Fibroblast of skin of right quadriceps (primary cell): ENCODE data around the gene CNTN4.
"Not testable (repeated sequence)": the region's sequence is repeated elsewhere in the genome, so short reads cannot be mapped to it uniquely, and the experiment has no call there.

Experiments used
- DNase-seq: peaks from one replicate; pipeline ENCODE4 v3.0.0-alpha.2; 2013

CNTN4 gene

DNA sequence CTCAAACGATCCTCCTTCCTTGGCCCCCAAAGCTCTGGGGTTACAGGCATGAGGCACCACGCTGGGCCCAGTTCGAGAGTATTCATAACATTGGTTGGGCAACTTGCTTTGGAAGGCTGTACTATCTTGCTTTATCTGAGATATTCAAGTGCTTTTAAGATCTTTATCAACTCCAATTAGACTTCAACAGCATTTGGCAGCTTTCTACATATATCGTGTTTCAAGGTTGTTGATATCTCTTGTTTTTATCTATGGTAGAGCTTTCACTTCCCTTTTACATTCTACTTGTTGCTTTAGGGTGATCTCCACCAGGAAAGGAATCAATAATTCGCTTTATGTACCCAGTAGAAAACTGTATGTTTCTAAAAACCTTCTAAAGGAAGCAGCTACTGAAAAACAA, 616.2 kb downstream of the CNTN4 start:
- DNase-seq: no peak

DNA sequence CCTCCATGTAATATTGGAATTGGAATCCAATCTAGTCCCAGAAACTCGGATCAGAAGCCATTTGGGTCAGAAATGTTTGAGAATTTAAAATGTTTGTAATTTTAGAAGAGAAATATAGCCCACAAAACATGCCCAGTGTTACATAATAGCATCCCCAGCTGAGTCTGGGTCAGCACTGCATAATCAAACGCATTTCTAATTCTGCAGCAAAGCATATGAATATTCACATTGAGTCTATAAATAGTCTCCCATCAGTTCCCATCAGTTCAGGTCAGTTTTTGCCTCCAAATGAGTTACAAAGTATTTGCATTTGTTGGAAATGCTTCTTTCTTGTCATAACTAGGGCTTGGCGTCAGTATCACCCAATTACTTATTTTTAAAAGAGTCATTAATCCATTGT, 628.4 kb downstream of the CNTN4 start:
- DNase-seq: no peak

GRCh38 chr3:2727610-2728318, 629.1 kb downstream of the CNTN4 start:
- DNase-seq: no peak

DNA sequence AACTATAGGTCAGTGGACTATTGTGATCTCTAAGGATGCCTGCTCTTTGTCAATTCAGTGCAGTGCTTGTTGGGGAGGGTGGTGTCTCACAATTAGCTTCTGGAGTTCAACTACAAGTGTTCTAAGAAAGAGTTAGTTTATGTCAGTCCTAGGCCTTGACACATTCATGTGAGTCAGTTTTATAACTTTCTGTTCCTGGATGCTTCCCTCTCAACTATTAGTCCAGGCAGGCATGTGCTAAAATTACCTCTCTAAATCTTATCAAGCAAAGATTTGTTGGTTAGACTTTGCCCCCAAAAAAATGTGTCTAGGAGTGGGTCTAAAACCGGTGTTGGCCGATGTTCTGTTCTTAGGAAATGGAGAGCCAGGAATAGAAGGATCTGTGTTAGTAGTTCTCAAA, 633.2 kb downstream of the CNTN4 start:
- no peak for DNase-seq

DNA sequence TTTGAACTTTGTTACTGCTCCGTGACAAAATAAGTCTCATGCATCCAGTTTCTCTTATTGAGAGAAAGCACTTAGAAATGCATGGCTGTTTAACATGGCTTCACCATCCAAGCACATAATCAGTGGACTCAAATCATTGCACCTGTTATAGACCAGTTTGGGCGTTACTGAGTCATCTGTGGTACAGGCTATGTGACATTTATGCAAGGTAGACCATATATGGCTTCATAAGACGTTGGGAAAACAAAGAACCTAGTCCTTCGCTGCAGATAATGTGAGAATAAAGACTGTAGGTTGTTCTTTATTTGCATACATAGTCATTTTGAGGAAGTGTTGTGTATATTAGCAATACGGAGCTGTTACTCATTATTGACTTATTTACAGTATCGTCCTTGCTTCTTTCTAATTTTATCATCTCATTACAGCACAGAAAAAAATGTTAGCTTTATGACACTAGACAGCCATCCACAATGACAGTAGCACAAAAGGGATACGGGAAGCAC, 636.8 kb downstream of the CNTN4 start:
- no peak for DNase-seq

GRCh38 chr3:2741516-2741915, 642.9 kb downstream of the CNTN4 start:
- no peak for DNase-seq

GRCh38 chr3:2765002-2765579, 666.4 kb downstream of the CNTN4 start:
- peak; percentile 0 for DNase-seq

- DNase-seq: no peak
These were observed 671.8 kb downstream of the CNTN4 start for GRCh38 chr3:2770451-2770850.

DNA sequence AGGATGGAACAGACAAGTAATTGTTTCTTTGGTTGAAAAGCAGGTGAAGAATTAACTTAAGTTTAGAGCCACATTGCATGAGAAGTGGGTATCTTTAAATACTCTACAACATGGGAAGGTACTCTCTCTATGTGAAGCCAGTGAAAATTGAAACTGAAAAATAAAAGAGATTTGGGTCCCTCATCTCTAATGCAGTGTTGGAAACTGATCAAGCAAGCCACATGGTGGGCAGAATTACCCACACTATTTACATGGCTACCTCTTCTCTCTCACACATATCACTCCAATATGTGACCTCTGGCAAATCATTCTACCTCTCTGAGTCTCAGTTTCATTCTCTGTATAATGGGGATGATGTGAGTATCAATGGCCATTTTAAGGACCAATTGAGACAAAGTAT, 672.5 kb downstream of the CNTN4 start:
- DNase-seq: no peak

DNA sequence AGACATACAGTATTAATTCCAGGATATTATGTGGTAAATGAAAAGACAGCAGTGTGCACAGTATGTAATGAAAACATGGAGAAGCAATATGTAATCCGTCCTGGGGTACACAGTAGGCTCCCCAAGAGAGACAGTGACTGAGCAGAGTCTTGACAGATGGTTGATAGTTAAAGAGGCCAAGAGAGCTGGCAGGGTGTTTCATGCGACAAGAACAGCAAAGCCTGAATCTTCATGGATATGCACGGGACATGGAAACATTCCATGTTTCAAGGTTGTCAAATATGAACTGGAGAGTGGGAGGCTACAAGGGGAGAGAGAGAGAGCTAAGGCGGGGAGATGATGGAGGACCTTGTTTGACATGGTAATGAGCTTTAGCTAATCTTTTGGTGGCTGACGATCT, 673.1 kb downstream of the CNTN4 start:
- no peak for DNase-seq

DNA sequence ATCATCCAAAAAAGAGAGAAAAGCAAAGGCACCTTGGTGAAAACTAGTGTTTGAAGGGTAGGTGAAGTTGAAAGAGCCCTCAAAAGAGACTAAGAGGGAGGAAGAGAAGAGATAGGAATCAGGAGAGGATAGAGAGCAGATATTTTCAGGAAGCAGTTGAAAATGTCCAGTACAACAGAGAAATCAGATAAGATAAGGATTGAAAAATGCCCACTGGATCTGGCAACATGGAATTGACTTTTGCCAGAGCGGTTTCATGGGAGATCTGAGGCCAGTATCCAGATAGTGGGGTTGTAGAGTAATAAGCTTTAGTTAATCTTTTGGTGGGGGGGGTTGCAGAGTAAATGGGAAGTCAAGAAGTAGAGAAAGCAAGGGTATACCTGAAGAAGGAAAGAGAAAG, 674.1 kb downstream of the CNTN4 start:
- DNase-seq: no peak

DNA sequence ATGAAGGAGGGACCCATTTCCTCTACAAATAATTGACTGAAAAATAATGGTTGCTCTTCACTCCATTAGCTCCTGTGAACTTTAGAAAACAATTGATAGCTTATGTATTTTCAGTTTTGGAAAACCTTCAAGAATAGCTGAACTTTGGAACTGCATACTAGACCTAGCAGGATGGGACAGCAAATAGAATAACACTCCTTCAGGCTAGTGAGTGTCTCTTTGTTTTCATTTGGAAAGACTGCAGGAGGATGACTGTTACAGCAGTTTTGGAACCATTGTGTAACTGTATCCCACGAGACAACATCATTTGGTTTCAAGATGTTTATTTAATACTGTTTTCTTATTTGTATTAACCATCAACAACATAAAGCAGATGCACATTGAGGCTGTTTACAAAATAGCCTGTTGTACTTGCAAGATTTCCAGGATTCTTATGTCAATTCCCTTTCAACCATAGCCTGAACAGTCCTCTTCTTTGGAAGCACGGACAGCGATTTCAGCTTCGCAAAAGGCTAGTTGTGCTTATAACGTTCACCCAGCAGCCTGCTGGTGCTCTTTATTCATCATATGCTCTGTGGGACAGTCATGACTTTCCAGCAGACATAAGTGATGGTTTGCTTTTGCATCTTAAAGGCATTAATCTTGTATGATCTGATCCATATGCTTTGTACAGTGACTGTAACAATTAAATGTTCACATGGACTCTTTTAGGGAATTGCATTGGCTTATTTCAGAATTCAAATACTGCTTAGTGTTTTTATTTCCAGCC, 676.0 kb downstream of the CNTN4 start:
- DNase-seq: no peak

- DNase-seq: no peak
These were observed 684.6 kb downstream of the CNTN4 start for GRCh38 chr3:2783261-2783660.

DNA sequence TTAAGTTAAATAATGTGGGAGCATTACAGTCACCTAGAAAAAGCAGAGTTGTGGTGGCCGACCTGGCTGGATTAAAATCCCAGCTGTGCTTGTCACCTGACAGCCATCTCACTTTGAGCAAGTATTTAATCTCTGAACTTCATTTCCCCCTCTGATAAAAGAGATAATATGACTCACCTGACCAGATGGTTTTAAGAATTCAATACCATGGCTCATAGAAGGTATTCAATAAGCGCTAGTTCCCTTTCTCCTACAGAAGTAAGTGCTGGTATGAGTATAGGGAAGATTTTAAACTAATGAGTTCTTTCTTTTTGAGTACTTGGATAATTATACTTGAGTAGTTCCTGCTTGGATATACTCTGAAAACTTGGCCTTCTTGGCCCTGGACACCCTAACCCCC, 686.0 kb downstream of the CNTN4 start:
- no peak for DNase-seq

GRCh38 chr3:2790266-2790815, 691.7 kb downstream of the CNTN4 start:
- no peak for DNase-seq

- no peak for DNase-seq
These were observed 693.8 kb downstream of the CNTN4 start for GRCh38 chr3:2792432-2792831.

DNA sequence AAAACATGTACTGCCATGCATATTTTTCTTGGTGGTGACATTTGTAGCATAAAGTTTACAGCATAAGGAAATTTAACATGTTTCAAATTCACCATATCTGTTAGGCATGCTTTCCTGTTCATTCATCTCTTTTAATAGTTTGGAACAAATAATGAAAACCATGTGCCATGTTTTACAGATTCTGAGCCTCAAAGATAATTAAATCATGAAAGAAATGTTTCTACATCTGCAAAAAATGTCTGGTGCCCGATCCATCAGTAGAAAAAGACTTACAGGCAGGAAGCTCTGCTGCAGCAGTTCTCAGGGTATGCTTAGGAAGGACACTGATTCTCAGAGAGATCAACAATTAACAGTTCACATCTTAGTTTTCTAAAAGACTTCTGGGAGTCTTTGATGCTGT, 695.3 kb downstream of the CNTN4 start:
- DNase-seq: peak; percentile 19

- no peak for DNase-seq
These were observed 703.8 kb downstream of the CNTN4 start for GRCh38 chr3:2802429-2802828.

DNA sequence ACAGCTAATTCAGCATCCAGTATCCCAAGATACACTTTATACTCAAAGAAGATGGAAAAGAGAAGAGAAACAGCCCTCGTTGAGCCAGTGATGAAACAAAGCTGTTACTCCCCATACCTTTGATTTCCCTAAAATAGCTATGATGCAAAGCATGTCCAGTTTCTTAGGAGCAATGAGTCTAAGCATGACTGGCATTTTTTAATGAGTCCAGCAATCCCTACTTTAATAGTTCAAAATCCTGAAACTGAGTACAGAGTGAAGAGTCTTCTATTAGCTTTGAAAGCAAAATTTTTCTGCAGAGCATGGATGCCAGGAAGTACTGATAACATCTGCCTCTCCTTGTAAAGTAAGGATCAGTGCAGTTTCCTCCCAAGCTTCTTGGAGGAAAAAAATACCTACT, 708.8 kb downstream of the CNTN4 start:
- DNase-seq: no peak

DNA sequence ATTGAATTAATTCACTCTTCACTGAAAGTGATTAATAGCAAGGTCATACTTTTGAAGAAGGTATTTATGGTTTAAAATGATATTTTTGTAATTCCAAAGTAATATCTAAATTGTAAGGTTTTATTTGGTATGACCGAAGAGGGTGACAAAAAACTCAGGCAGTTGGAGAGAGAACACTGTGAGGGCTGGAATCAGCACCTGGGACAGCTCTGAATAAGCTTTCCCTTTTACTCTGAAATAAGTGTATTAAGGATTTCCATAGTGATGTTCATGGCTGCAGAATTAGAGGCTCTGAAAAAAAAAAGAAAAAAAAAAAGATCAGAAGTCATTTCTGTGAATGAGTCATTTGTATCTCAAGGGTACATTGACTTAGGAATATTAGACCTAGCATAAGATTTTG, 712.1 kb downstream of the CNTN4 start:
- DNase-seq: no peak

GRCh38 chr3:2819571-2819970, 720.9 kb downstream of the CNTN4 start:
- no peak for DNase-seq

- DNase-seq: not testable (repeated sequence)
These were observed 722.3 kb downstream of the CNTN4 start for GRCh38 chr3:2820982-2821381.

GRCh38 chr3:2822611-2823010, 723.9 kb downstream of the CNTN4 start:
- no peak for DNase-seq

GRCh38 chr3:2823031-2823430, 724.4 kb downstream of the CNTN4 start:
- DNase-seq: peak; percentile 78
